Right renal pelvis (tissue), 4 donors: ENCODE results near the gene AKT3. TPM values are rescaled to one million over a fixed set of nuclear protein-coding genes. Genes with fewer than 3 reads are reported as not detected.
"Not testable (repeated sequence)": the region's sequence is repeated elsewhere in the genome, so short reads cannot be mapped to it uniquely, and the experiment has no call there.

Experiments
- DNase-seq, 4 donors: peaks; one replicate each; pipeline ENCODE4 v3.0.0-alpha.2; 2013; ENCODE audit warnings: low read depth in 4 of 4, low spot score in 3 of 4, missing footprints in 1 of 4
- polyA plus RNA-seq, 4 donors: library from polyadenylated mRNA; unstranded; fragments of 120-200 nt; gene quantifications; one replicate each; pipeline ENCODE4 v1.2.1, GENCODE V29; 2013; ENCODE audit not compliant: insufficient read length in 4 of 4

AKT3 gene
- polyA plus RNA-seq, 4 donors: 22.6 to 38.2 (median 37.1) TPM

GRCh38 chr1:243713470-243714186 lies 136.4 kb downstream of the AKT3 start:
- peak; percentile 25 to 60 (median 44) for DNase-seq

GRCh38 chr1:243712941-243713340 lies 137.1 kb downstream of the AKT3 start:
- no peak for DNase-seq

- no peak for DNase-seq
Measured at GRCh38 chr1:243712242-243712641, 137.8 kb downstream of the AKT3 start.

- no peak for DNase-seq
Measured at GRCh38 chr1:243710467-243710866, 139.6 kb downstream of the AKT3 start.

GRCh38 chr1:243708210-243708609 lies 141.8 kb downstream of the AKT3 start:
- DNase-seq: no peak

GRCh38 chr1:243706563-243706962 lies 143.5 kb downstream of the AKT3 start:
- DNase-seq: no peak

GRCh38 chr1:243705585-243705984 lies 144.5 kb downstream of the AKT3 start:
- no peak for DNase-seq

- DNase-seq: no peak
Measured at GRCh38 chr1:243701872-243702271, 148.2 kb downstream of the AKT3 start.

GRCh38 chr1:243693800-243694199 lies 156.2 kb downstream of the AKT3 start:
- DNase-seq: no peak

- no peak for DNase-seq
Measured at GRCh38 chr1:243686159-243686558, 163.9 kb downstream of the AKT3 start.

- DNase-seq: no peak
Measured at GRCh38 chr1:243680860-243681259, 169.2 kb downstream of the AKT3 start.

- no peak for DNase-seq
Measured at GRCh38 chr1:243672539-243673074, 177.4 kb downstream of the AKT3 start.

GRCh38 chr1:243667591-243667990 lies 182.5 kb downstream of the AKT3 start:
- DNase-seq: no peak

- no peak for DNase-seq
Measured at GRCh38 chr1:243667133-243667532, 182.9 kb downstream of the AKT3 start.

GRCh38 chr1:243663651-243664050 lies 186.4 kb downstream of the AKT3 start:
- no peak for DNase-seq

GRCh38 chr1:243662169-243662568 lies 187.9 kb downstream of the AKT3 start:
- DNase-seq: not testable (repeated sequence)

GRCh38 chr1:243658594-243659105 lies 191.4 kb downstream of the AKT3 start:
- DNase-seq: no peak

- DNase-seq: no peak
Measured at GRCh38 chr1:243657793-243658192, 192.2 kb downstream of the AKT3 start.

- DNase-seq: not testable (repeated sequence)
Measured at GRCh38 chr1:243649530-243649929, 200.5 kb downstream of the AKT3 start.

GRCh38 chr1:243646841-243647240 lies 203.2 kb downstream of the AKT3 start:
- DNase-seq: no peak

- DNase-seq: no peak
Measured at GRCh38 chr1:243645281-243645680, 204.8 kb downstream of the AKT3 start.

GRCh38 chr1:243642936-243643335 lies 207.1 kb downstream of the AKT3 start:
- no peak for DNase-seq
